RWPE1 (cell line): ENCODE measurements around the gene DPM3.

Experiments used
- CTCF ChIA-PET: fragments of 350-600 bp; sonication (Branson Sonifier 250); formaldehyde crosslinking; extraction: SDS; loops from one replicate; lab custom pipeline; 2021; lab: Yijun Ruan, JAX
- POLR2A ChIA-PET: fragments of 400-600 bp; formaldehyde crosslinking; extraction: SDS; loops from one replicate; lab custom pipeline; 2020; ENCODE audit warnings: antibody characterized with exemption; ENCODE audit not compliant: low non-redundant PET; lab: Yijun Ruan, JAX
- DNase-seq: peaks from one replicate; pipeline ENCODE4 v3.0.0; 2012; ENCODE audit warnings: low spot score
- H3K27ac ChIP-seq: fragments of 450-650 bp; 2 replicates; pipeline ENCODE4 v1.5.1; 2017
- TF ChIP-seq, protein P1 (sequence below): fragments of 450-650 bp; conservative IDR thresholded peaks from 2 replicates; pipeline ENCODE4 v1.5.1; 2017; ENCODE audit warnings: low read depth, mild to moderate bottlenecking

DPM3 gene

DNA sequence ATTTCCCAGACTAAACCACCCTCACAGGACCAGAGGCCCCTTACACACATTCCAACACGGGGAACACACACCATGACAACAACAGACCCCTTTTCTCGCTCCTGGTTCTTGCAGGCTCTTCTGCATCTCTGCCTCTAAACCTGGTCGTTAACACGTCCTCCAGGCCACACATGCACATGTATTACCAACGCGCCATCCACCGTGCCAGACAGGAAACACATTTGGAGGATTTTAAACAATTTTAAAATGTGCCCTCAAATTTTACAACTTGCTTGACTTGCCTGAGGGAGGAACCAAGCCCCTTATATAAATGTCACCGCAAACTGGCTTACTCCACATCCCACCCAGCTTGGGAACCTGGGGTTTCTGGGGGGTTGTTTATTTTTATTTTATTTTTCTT lies 29.5 kb downstream of the DPM3 start:
- CTCF ChIA-PET: no interaction called here
- POLR2A ChIA-PET: no interaction called here
- no peak overlapping the region for H3K27ac ChIP-seq
- TF ChIP-seq, protein P1, sequence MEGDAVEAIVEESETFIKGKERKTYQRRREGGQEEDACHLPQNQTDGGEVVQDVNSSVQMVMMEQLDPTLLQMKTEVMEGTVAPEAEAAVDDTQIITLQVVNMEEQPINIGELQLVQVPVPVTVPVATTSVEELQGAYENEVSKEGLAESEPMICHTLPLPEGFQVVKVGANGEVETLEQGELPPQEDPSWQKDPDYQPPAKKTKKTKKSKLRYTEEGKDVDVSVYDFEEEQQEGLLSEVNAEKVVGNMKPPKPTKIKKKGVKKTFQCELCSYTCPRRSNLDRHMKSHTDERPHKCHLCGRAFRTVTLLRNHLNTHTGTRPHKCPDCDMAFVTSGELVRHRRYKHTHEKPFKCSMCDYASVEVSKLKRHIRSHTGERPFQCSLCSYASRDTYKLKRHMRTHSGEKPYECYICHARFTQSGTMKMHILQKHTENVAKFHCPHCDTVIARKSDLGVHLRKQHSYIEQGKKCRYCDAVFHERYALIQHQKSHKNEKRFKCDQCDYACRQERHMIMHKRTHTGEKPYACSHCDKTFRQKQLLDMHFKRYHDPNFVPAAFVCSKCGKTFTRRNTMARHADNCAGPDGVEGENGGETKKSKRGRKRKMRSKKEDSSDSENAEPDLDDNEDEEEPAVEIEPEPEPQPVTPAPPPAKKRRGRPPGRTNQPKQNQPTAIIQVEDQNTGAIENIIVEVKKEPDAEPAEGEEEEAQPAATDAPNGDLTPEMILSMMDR: no peak
- DNase-seq: no peak

DNA sequence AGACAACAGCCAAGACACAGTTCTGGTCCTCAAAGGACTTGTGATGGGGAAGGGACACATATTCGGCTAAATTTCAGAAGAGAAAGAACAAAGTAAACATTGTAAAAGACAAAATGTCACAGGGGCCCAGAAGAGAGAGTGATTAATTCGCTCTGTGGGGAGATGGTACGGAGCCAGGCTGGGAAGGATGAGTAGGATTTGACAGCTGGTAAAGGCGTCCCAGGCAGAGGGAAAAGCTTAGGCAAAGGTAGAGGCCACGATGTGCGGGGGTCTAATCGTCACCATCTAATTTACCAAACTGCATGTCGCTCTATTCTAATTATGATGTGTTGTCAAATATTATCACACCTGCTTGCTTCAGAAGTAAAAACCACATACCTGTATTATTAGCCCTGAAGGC lies 29.9 kb downstream of the DPM3 start:
- TF ChIP-seq, protein P1: no peak
- ChIA-PET POLR2A (no interaction called here), CTCF (no interaction called here)
- H3K27ac ChIP-seq: no peak overlapping the region
- DNase-seq: no peak

DNA sequence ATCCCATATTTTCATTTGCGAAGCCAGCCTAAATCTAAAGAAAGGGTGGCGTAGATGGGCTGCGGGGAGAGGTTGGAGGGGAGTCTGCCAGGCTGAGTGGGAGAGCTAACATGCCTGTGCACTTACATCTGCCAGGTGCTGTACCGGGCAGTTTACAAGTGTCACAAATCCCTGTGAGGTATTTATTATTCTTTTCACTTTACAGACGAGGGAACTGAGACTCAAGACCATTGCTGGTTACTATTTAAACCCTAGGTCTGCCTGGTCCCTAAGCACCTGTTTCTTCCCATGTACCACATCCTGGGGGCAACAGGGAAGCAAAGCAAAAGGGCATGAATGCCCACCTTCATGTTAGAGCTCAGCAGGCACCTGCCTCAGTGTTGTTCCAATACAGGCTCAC lies 32.0 kb downstream of the DPM3 start:
- ChIA-PET CTCF (interaction anchor here (0.6 to 1.5 kb wide), 2 partner anchors 17 to 38 kb away, joined by 3 to 8 read pairs; no protein-coding TSS in a partner anchor), POLR2A (no interaction called here)
- TF ChIP-seq, protein P1: no peak
- no peak for DNase-seq
- H3K27ac ChIP-seq: no peak overlapping the region

DNA sequence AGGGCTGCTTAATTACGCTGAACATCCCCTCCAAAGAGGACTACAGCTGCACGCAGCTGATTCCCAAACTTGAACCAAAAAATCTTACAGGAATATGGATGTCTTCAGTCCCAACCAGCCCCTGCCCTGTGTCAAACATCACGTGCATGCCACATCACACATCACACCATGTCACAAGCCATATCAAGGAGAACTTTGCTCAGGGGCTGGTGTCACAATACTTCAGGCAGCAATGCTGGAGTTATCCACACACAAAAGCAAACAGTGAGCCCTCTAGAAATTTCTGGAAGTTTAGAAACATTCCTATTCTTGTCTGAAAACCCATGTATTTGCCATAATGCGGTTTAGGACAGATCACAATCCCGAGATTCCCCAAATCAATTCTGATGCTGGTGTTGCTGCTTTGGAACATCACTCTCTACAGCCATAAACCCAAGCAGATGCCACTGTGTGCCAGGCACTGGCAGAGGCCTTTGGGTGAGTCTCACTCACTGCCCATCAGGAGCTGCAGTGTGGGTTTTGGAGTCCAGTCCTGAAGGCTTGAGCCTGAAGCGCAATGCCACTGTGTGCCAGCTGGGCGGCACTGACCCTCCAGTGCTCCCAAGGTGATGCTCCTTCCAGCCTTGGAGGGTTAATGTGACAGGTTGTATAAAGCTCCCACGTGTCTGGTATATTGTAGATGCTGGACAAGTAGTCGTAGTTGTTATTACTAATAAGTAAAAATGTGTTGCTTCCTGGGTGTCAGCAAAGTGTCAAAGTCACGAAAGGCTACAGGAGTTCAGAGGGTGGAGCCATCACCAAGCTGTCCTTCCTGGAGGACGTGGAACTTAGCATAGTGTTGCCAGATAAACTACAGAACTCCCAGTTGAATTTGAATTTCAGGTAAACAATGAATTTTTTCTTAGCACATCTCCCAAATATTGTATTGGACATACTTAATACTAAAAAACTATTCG lies 32.7 kb downstream of the DPM3 start:
- H3K27ac ChIP-seq: no peak overlapping the region
- TF ChIP-seq, protein P1: no peak
- no peak for DNase-seq
- POLR2A ChIA-PET: no interaction called here
- CTCF ChIA-PET: interaction anchor here (1.5 to 2.3 kb wide), 2 partner anchors 16 to 60 kb away, joined by 7 to 8 read pairs; no protein-coding TSS in a partner anchor

DNA sequence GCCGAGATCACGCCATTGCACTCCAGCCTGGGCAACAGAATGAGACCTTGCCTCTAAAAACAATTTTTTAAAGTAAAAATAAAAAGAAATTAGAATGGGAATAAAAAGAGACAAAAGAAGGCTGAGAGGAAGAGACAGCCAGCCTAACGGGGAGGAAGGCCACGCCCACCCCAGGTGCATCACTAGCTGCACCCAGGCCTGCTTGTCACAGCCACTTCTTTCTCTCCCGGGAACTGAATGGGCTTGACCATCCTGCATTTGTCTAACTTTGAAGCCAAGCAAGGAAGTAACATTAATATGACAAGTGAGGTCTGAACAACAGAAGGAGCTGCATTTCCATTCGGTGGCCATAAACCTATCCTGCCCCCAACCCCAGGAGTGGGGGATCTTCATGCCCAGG lies 33.5 kb downstream of the DPM3 start:
- POLR2A ChIA-PET: no interaction called here
- H3K27ac ChIP-seq: no peak overlapping the region
- TF ChIP-seq, protein P1: no peak
- CTCF ChIA-PET: interaction anchor here (2.3 kb wide), 1 partner anchor 60 kb away, joined by 7 read pairs; no protein-coding TSS in a partner anchor
- DNase-seq: no peak

DNA sequence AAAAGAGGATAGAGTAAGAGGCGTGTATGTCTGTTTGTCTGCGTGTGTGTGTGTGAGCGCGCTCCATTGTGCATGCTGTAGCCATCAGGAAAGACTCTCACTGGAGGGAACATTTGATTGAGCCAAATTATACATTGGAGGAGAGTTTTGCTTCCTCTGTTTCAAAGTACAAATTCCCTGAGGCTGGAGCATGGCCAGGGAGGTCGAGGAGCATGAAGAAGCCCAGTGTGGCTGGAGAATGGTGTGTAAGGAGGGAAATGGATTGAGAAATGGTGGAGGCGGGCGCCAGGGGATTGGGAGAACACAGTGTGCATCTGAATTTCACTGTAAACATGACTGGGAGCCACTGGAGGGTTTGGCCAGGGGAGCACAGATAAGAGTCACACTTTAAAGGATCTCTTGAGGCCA lies 34.7 kb downstream of the DPM3 start:
- POLR2A ChIA-PET: no interaction called here
- DNase-seq: no peak
- CTCF ChIA-PET: interaction anchor here (1.0 to 2.3 kb wide), 2 partner anchors 14 to 62 kb away, joined by 3 to 7 read pairs; no protein-coding TSS in a partner anchor
- TF ChIP-seq, protein P1: no peak
- H3K27ac ChIP-seq: no peak overlapping the region
